ENCODE data around the gene AP1S2. TPM values are rescaled to one million over a fixed set of nuclear protein-coding genes. Genes with fewer than 3 reads are reported as not detected.
"Not testable (repeated sequence)": the region's sequence is repeated elsewhere in the genome, so short reads cannot be mapped to it uniquely, and the experiment has no call there.

Gene AP1S2
- total RNA-seq, 1 donor from 2014 or later = 57.3 TPM

DNA sequence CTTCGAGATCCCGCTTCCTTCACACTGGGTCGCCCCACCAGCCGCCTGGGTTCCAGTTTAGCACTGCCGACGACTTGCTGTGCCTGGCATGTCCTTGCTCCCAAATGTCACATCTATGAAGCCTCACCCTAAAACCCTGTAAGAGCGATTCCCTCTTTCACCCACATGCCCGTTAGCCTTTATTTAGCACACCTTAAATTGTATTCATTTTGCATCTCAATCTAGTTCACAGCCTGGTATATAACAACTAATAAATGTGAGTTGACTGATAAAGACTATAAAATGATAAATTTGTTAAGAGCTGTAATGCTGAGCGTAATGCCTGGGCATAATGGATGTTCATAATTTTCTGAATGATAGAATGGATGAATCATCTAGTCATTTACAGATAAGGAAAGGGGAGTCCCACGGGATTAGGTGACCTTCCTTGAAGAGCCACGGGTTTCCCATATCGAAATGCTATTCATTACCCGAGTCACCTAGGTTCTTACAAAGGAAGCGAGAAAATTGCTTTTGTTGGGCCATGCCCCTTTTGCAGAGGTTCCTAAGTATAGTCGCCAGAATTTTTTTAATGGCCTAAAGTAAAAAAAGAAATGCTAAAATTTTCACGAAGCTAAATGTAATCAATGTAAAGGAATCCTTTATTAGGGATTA is 1.1 kb upstream of the AP1S2 start:
- peak in 1 of 2 donors; percentile 10 for DNase-seq (ENCODE audit: low read depth in 2 of 2)

DNA sequence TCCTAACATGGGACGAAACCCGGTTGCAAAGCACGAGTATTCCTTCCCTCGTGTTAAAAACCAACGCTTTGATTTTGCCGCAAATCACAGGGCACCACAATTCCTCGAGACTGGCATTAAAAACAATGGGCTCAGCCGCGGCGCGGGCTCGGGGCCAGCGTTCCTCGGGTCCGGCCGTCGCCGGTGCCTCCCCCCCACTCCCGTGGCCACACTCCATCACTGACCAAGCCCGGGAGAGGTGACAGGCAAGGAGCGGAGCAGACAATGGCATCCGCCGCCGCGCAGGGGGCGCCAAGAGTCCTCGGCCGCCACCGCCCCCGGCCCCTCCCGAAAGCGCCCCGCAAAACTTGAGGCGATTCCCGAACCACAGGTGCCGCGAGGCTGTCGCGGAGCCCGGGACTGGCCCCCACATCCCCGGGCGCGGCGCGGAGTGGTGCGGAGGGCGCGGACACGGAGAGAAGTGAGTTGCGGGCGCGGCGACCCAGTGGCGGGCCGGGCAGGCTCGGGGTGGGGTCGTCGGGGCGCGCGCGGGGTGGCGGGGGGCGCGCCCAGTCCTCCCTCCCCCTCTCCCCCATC is 445 bp downstream of the AP1S2 start:
- peak; percentile 24 to 49 for DNase-seq (ENCODE audit: low read depth in 2 of 2)

DNA sequence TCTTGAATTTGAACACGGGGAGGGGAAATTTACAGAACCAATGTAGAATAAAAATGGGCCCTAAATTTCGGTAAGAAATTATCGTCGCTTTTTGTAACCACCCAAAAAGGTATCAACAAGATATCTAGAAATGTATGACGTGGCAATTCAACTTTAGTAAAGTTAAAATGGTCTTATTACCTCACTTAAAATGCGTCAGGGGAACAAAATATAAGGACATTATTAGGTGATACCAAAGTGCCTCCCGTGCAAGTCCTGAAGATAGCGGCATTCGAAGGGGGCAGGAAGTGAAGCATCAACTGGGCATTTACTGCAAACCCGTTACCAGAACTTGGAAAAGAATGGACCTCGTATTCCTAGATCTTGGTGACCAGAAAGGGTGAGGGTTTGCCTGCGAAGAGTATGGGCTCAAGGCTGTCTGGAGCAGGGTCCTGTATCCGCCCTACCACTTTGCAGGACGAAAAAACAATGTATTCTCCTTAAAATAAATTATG is 980 bp downstream of the AP1S2 start:
- DNase-seq (ENCODE audit: low read depth in 2 of 2) = peak; percentile 15 to 19

DNA sequence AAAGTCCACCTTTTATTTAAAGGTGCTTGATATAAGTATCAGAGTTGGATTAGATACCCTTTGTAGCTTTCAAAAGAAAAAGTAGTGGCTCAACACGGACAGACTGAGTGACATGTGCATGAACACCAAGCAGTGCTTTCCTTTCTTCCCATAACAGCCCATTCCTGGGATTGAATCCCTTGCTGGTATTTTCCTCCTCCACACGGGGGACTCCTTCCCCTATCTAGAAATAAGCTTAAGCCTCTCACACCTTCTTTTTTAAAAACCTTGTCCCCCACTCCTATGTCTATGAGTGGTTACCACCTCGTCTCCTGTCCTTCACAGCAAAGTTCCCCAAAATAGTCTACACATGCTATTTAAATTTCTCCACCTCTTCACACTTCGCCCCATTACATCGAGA is 5.1 kb downstream of the AP1S2 start:
- DNase-seq (ENCODE audit: low read depth in 2 of 2) = peak; percentile 24 to 26

DNA sequence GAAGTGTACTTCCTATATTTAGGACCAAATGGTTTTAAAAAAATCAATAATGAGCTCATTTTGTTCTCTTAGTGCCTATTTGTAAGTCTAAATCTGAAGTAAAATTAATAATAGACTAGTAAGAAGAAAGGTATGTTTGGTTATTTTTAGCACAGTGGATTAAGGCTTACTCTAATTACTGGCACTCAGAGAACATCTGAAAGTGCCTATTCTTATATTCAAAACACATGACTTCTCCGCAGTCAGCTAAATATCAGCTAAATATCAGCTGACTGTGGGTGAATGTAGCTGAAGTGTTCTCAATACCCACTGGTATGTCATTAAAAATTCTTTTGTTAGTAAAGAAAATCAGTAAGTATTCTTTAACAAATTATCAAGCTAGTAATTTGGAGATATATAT is 6.0 kb downstream of the AP1S2 start:
- DNase-seq (ENCODE audit: low read depth in 2 of 2) = no peak

DNA sequence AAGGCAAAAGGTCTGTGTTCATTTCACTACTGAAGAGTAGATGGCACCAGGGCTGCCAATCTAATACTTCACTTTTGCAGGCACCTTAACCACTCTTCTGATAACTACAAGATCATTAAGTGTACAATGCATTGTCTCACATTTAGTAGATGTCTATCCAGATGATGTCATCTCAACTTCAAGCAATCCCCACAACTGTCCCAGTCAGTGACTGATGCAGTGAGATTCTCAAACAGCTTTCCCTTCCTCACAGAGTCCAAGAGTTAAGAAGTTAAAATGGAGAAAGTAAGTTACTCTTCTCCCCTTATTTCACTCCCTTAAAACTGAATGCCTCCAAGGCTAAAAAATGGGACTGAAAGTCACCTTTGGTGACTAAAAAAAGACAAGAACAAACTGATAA is 10.7 kb downstream of the AP1S2 start:
- no peak for DNase-seq (ENCODE audit: low read depth in 2 of 2)

DNA sequence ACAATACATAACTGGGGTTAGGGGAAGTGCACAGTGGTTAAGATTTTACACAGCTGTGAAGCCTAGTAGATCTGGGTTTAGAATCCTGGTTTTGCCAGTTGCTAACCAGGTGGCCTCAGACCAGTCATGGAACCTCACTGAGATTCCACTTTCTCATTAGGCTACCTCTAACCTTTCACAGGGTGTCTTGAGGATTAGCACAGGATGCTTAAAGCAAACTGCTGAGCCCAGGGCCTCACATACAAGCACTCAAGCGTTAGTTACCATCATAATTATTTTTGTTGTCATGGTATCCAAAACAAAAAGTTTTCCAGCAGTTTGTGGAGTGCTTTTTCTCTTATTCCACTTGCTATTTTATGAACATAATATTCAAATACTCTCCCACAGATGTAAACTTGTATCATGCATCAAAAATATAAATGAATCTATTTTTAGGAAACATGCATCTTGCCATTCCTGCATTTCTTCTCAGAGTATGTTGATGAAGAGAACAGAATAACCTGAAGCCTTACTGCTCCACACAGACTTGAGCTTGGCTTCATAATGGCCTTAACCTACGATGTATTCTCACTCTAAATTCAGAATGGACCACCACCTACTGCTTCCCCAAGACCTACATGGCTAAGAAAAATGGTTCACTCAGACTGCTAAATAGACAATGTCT is 12.6 kb downstream of the AP1S2 start:
- DNase-seq (ENCODE audit: low read depth in 2 of 2) = no peak

DNA sequence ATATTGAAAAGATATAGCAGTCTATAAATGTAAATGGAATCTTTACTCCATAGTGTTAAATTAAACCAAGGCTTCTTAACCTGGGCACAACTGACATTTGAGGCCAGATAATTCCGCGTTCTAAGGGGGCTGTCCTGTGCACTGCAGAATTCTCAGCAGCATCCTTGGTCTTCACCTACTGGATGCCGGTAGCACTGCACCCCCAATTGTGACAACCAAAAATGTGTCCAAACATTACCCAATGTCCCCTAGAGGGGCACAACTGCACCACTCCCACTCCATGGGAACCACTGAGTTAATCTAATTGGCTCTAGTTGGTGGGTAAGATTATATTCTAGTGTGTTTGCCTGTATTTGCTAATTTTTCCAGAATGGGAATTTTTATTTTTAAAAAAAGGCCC is 16.6 kb downstream of the AP1S2 start:
- DNase-seq (ENCODE audit: low read depth in 2 of 2) = no peak

DNA sequence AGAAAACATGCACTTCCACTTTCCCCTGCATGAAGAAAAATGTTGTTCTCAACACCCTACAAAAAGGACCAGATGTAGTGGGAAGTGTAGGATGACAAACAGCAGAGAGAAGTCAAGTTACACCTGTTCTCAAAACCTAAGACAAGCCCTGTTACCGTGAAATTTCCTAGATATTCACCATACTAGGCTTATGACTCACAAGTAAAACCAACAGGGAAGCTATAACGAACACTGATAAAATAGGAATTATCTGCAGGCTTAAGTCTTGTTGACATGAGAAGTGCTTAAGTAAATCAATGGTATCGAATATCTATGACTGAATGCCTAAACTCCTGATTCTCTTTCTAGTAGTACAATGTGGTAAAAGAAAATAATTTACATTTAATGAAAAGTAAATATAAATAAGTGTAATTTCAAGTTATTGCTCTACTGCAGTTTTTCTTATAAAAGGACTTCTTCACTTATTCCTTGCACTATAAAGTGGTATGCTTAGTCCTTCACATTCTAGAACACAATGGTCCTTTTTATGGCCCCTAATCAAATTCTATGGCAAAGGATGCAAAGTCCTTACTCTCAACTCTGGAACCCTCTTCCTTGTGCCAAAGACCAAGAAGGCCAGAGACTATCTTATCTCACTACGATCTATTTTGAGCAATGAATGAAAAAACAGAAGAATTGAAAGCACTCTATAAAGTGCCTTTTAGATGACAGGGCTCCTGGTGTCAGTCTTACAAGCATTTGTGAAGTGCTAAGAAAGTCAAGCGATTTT is 19.6 kb downstream of the AP1S2 start:
- no peak for DNase-seq (ENCODE audit: low read depth in 2 of 2)

DNA sequence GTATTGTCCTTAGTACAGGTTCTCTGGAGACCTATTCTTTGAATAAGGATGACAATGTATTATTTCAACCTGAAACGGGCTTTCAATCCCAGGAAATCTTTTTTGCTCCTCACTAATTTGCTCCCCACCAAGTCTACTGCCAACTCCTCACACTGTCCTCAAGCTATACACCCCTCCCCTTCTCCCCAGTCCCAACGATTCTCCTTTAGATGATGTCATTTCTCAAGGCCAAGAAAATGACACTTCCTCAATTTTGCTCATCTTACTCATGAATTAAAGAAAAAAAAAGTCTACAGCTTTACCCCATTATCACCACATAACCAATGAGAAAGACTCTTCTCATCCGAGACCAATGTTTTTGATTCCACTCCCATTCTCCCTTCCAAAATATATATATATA is 20.6 kb downstream of the AP1S2 start:
- no peak for DNase-seq (ENCODE audit: low read depth in 2 of 2)

DNA sequence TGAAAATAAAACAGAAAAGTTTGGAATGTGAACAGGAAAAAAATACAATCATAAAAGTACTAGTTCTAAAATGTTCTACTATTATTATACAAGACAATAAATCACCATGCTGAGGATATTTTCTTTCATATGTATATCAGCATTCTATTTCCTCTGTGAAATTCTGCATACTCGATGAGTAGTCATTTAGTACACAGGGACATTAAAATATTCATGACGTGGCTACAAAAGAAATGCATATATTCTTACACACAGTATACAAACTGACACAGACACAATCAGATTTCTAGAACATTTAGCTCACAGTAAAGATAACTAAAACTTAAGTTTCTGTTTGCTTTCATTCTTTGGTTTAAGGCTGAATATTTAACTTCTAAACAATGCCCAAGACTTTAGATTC is 23.3 kb downstream of the AP1S2 start:
- DNase-seq (ENCODE audit: low read depth in 2 of 2) = not testable (repeated sequence)

DNA sequence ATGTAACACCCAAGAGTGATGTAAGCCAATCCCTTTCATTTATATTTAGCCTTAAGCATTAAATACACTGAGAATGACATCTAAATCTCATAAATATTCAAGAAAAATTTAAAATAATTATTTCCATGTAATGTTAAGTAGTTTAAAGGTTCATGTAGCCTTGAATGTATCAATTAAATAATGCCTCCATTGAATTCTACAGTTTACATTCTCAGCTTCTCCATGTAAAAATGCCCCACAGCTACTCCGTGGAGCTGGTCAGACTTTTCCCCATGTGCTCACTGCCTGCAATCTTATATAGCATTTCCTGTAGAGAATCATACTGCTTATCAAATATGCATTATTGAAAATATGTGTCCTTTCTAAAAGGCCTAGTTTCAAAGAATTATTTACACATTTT is 25.4 kb downstream of the AP1S2 start:
- DNase-seq (ENCODE audit: low read depth in 2 of 2) = no peak

DNA sequence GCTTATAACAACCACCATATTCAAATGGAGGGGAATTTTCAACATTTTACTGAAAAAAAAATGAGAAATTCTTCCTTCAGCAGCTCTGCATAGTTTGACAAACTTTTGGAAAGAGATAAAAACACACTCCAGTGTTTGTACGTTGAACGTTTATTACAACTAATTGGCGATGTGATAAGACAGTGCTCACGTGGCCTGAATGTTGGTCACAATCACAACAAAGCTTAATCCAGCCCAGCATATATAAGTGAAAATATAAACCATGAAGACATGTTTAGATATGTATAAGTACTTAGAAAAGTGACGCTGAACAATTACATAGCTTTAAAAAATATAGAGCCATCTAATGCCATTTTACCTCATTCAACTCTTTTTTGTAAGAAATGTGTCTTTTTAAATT is 28.7 kb downstream of the AP1S2 start:
- no peak for DNase-seq (ENCODE audit: low read depth in 2 of 2)

DNA sequence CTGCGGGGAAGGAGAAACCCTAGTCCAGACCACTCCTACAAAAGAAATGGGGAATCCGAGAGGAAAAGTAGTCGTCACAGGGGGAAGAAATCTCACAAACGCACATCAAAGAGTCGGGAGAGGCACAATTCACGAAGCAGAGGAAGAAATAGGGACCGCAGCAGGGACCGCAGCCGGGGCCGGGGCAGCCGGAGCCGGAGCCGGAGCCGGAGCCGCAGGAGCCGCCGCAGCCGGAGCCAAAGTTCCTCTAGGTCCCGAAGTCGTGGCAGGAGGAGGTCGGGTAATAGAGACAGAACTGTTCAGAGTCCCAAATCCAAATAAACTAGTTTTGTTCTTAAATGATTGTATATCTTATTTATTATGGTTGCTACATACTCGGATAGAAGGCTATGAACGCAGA is 31.7 kb downstream of the AP1S2 start:
- no peak for DNase-seq (ENCODE audit: low read depth in 2 of 2)

DNA sequence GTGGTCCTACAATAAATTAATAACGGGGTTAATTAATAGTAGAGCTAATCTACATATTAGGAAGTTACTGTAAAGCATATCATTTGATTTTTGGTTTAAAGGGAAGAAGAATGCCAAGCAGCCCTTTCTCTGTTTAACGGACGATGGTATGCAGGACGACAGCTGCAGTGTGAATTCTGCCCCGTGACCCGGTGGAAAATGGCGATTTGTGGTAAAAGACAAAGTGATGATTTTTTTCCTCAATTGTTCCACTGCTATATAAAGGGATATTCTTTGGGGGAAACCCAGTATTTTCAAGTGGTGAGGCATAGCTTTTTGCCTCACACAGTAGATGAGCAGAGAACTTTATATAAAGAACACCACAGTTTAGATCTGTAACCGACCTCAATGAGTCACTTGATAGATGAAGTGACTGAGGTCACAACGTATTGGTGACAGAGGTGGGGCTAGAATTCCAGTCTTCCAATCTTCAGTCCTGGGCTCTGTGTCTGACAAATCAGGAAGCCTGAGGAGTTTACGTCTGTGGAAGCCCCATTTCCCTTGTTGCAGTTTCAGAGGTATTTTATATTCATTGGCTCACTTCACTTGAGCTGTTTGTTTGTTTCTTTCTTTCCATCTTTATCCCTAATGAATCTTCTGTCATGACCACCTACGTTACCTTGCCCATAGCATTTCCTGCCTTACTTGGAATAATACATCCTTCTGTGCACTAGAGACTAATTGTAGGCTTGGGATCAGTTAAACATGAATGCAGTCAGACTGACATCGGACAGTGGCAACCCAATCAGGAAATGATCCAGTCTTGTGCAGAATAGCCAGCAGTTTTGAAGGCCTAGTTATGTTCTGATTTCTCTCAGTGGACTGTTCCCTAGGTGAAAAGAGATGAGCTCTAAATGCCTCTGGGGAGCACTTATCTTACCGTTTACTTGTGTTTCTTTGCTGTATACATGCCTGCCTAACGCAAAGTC is 34.2 kb downstream of the AP1S2 start:
- peak in 1 of 2 donors; percentile 1 for DNase-seq (ENCODE audit: low read depth in 2 of 2)

DNA sequence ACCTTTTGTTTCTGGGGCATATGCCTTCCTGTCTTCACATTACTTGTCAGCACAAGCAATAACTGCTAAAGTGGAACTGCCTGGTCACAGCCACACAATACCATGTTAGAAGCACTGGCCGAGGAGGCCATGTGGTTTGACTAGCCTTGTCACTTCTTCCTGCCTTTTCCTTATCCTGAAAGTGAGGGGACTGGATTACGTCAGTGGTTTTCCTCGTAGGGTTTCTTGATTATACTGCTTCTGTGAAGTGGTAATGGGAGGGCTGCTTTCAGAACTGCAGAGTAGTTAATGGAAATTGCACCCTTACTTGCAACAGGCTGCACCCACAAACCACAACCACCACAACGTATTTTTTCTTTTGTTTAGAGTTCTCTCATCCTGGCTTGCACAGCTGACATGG is 37.7 kb downstream of the AP1S2 start:
- peak in 1 of 2 donors; percentile 9 for DNase-seq (ENCODE audit: low read depth in 2 of 2)

DNA sequence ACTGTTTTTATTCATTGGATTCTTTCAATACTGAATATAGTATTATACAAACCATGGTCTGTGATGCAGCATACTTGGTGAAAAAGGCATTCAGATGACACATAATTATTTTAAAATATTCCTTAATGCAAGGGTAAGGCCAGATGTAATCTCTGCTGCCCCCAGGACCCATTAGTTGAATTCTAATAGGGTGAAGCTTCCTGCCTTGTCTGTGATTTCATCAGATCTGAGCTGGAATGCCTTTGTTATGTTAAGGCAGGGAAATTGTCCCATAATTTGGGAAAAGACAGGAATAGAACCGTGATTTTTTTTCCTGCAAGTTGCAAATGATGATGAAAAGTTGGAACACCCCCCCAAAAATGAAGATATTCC is 38.2 kb downstream of the AP1S2 start:
- DNase-seq (ENCODE audit: low read depth in 2 of 2) = no peak

DNA sequence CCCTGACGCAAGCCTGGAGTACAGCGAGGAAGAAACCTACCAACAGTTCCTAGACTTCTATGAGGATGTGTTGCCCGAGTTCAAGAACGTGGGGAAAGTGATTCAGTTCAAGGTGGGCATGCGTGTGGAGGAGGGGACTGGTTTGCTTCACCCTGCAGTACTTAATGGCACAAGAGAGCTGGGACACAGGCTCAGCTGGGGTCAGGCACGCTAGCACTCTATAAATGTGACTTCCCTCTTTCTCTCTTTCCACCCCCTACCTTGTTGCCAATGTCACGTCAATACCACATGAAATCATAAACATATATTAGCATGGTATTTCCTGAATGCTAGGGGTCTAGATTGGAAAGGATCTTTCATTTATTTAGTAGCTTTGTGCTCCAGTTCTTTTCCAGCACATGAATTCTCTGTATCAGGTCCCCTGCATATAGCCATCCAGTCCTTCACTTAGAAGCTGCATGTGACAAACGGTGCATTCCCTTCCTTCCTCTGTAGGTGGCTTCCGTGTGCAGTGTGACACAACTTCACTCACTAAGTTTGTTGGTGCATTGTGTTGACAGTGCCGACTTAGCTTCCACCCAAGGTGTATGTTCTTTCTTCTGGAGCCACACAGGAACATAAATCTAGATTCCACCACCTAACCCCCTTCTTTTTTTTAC is 38.7 kb downstream of the AP1S2 start:
- DNase-seq (ENCODE audit: low read depth in 2 of 2) = peak; percentile 36 to 51

DNA sequence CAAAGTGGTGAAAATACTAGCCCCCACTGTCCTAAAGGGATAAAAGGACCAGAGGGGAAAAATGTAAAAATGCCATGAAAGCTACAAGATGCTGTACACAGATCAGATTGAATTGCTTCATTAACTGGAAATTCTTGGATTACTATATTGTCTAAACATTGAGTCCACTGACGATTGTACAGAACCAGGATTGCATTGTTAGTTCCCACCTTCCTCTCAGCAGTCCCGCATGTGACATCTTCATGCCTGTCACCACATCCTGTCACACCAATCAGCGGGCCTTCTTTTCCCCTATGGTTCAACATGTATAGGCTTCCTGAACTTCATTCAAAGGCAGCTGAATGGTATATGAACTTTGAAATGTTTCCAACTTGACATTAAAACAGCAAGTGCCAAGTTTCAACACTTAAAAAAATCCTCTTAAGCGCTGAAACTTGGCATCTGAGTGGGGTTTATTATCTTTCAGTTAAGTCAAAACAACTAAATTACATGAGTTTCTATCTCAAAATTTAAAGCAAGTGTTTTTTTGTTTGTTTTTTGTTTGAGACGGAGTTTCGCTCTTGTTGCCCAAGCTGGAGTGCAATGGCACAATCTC is 39.7 kb downstream of the AP1S2 start:
- DNase-seq (ENCODE audit: low read depth in 2 of 2) = no peak

DNA sequence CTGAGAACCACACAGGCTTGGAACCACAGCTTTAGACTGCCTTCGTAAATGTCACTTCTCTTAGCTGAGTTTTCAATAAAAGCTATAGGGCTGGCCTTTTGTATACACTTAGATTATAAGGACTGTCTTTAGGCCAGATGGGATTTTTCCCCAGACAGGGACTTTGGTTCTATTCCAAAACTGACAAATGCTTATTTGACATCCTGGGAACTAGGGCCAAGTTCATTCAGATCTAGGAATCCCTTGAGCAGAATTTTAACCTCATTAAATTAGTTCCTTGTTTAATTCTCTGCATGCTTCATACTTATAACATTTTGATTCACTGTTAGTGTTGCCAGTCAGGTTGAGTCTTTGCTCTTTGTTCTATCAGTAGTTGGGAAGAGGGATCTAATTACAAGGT is 41.2 kb downstream of the AP1S2 start:
- DNase-seq (ENCODE audit: low read depth in 2 of 2) = no peak

All from lung microvascular endothelial cell (primary cell).